Right ventricle myocardium inferior (tissue), 1 donor: ENCODE measurements around the gene PRRT1B. TPM values are rescaled to one million over a fixed set of nuclear protein-coding genes. Genes with fewer than 3 reads are reported as not detected.

Experiments used
- ATAC-seq: fragments of 200-7000 bp; cut with Tn5 transposase; one replicate; pipeline ENCODE4 v1.9.1; 2020; ENCODE audit warnings: mild to moderate bottlenecking, moderate library complexity
- DNase-seq: peaks from one replicate; pipeline ENCODE4 v3.0.0; 2021; ENCODE audit errors: missing footprints
- intact Hi-C: fragments of 100-400 bp; cut with DNase I; formaldehyde crosslinking; loops from one replicate; pipeline ENCODE4 v1.11.0; 2022
- total RNA-seq: library from RNA; stranded (reverse); fragmentation: NEBNext Ultra II Directional; extraction: Animal tissue kit (Norgen Biotek cat#: 25700); gene quantifications from one replicate; pipeline ENCODE4 v1.2.1, GENCODE V29; 2021
- donor health status: DM: no; HTN: yes; CAD: no; lungs with severe emphysema.

PRRT1B gene
- total RNA-seq, 1 donor from 2014 or later = not detected

GRCh38 chr9:131590449-131590848 is 45.1 kb downstream of the PRRT1B start:
- peak; percentile 22 for DNase-seq
- intact Hi-C loops = no loop called here
- ATAC-seq = no peak

DNA sequence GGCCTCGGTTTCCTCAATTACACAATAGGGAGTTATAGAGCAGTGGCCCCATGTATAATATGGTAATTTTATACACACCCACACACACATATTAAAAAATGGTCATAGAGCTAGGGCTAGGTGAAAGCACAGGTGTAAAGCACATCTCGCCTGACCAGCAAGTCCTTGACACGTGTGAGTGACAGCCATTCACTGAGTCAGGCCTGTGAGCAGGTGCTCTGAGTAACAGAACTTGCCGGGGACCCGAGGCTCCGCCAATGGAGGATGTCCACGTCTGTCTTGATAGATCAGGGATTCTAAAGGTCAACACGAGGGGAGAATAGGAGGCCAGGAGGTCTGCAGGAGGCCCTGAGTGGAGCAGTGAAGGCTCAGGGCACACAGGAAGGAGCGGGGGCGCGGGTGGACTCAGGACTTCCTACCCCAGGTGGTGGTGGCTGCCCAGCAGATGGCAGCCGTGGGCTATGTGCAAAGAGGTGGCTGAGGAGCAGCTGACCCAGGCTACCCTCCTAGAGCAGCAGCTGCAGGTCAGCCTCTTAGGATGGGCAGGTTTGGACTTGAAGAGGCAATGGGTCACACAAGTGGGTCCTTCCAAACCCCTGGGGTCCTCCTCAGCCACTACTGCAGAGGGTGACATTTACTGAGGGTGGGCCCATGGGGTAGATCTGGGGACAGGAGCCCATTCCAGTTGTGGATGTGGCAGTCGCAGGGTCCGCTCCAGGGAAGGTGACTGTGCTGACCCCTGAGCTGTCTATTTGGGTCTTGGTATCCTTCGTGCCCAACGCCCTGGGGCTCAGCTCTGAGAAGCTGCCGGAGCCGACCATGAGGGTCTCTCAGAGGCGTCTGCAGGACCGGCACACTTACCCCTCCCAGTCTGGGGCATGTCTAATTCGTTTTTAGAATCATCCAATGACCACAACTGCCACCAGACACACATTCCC is 45.9 kb downstream of the PRRT1B start:
- ATAC-seq = peak; percentile 91
- peak; percentile 91 for DNase-seq
- intact Hi-C loops = loop anchor here (1.0 kb wide), 1 partner anchor 149 kb away; the partner anchor contains the start of gene RAPGEF1

DNA sequence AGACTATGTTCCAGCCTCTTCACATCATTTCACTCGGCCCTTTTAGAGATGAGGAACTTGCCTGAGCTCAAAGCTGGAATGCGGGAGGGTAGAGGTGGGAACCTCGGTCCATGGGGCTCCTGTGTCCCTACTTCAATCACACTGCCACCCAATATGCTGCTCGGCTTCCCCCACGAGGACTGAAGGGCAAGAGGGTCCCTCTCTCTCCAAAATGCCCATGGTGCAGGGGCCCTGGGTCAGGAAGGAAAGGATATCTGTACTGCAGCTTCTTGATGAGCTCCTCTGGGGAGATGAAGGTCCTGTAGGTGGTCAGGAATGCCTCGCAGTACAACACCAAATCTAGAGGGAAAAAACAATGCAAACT is 46.5 kb downstream of the PRRT1B start:
- intact Hi-C loops = loop anchor here (1.0 kb wide), 1 partner anchor 148 kb away; the partner anchor contains the start of gene RAPGEF1
- DNase-seq (no peak), ATAC-seq (no peak)

GRCh38 chr9:131593091-131593820 is 47.9 kb downstream of the PRRT1B start:
- ATAC-seq (no peak), DNase-seq (peak; percentile 27)
- intact Hi-C loops = no loop called here

DNA sequence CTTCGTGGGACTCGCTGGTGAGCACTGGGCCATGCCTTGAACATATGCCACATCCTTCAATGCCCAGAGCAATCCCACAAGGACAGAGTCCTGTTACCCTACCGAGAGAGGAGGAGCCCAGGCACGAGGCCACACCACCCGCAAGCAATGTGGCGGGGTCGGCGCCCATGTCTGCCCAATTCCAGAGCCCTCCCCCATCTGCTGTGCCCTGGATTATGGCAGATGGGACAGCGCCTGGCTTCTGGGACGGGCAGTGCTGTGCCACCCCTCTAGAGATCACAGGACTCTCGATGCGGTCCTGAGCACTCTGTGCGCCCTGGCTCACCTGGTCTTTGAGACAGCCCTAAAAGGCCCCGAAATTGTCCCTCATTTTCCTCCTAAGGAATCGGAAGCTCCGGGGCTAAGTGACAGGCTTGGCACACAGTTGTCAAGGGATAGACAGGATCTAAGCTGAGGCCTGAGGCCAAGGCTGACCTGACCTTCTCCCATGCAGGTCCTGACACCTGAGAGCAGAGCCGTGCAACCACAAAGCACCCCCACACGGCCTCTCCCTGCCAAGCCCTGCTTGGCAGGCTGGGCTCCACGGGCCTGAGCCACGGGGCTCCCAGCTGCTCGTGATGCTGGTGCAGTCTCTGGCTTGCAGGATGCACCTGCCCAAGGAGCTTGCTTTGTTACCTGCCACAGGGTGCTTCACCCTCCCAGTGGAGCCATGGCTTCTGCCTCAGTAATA is 48.8 kb downstream of the PRRT1B start:
- intact Hi-C loops = no loop called here
- peak; percentile 18 for DNase-seq
- ATAC-seq = no peak

DNA sequence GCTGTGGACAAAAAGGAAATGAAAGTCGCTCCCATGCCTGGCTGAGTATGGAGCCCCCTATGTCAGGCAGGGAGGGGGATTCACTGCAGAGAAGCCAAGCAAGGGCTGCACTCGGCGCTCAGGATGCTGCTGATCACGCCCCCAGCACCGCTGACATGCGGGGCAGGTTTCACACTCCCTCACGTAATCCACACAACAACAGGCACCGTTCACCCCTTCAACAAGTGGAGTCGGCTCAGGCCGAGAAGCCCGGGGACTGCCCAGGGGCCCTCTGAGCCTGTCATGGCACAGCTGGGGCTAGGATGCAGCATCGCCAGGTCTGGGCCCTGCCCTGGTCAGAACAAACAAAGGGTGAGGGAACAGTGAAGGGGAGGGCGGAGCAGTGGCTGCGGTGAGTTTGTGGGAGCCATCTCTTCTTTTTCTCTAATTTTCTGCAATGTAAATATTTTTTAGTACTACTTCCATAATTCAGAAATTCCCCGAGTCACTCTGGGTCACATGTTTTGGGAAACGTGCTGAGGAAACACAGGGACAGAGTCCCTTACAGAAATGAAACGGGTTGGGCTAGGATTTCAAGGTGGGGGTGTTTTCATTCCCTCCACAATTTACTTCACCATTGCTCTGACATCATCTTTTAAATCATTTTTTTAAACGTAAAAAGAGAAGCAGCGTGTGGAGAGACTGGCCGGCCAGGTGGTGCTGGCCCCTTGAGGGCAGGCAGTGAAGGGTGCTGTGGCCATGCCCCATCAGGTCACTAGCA is 49.8 kb downstream of the PRRT1B start:
- intact Hi-C loops = no loop called here
- ATAC-seq (no peak), DNase-seq (peak; percentile 25)

- no peak for ATAC-seq
- peak; percentile 61 for DNase-seq
- intact Hi-C loops = no loop called here
Observed at GRCh38 chr9:131595696-131596429, 50.5 kb downstream of the PRRT1B start.

DNA sequence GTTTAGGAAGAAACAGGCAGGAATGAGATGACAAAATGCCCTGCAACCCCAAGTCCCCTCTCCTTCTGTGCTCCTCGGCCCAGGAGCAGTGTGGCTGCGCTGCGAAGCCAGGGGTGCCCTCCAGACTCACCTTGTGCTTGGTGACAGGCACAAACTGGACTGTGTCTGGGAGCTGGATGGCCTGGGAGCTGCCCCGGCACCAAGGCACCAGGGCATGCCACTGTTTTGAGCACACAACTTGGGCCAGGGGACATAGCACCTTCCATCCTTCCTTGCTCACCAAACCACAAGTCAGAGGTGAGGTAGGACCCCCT is 51.1 kb downstream of the PRRT1B start:
- intact Hi-C loops = no loop called here
- no peak for ATAC-seq
- peak; percentile 33 for DNase-seq

DNA sequence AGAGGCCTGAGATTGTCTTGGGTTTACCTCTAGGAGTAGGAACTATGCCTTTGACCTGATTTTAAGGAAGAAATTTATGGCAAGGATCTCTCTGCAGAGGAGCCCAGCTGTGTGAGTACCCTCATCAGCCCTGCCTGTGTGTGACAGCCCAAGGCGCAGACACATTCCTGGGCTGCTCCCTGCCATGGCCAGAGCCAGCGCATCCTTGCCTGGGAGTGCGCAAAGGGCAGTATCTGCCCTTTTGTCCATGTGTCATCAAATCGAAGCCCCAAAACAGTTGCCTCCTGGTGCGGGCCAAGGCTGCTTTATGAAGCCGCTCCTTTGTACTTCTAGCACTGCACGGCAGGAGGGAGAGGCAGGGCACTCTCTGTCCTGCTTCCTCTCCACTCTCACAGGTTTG is 51.9 kb downstream of the PRRT1B start:
- ATAC-seq (no peak), DNase-seq (peak; percentile 9)
- intact Hi-C loops = no loop called here

DNA sequence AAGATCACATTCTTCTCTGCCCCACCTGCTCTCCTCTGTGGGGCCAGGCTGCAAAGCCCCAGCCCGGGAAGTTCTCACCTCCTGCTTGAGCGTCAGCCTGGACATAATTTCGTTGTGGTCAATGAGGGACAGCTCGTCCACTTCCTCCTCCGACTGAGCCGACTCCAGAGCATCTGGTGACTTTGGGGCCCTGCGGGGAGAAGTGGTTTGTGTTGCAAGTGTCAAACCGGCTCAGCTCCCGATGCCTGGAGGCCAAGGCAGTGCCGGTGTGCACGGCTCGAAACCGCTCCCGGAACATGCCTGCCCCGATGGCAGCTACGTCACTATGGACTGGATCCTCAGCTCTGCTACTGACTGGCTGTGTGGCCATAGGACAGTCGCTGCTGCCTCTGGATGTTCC is 52.8 kb downstream of the PRRT1B start:
- peak; percentile 84 for DNase-seq
- intact Hi-C loops = no loop called here
- peak; percentile 49 for ATAC-seq

DNA sequence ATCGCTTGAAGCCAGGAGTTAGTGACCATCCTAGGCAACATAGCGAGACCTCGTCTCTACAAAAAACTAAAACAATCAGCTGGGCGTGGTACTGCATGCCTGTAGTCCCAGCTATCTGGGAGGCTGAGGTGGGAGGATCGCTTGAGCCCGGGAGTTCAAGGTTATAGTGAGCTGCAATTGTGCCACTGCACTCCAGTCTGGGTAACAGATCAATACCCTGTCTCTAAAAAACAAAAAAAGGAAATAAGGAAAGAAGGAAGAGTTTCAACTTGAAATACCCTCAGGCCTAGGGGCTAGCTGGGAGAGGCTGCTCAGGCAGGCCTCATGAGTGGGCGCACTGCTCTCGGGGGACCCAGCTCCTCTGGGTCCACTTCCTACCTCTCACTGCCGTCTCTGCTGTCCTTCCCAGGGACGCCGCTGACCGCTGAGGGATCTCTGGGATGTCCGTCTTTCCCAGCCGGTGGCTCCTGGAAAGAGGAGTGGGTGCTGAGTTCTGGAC is 56.4 kb downstream of the PRRT1B start:
- DNase-seq = no peak
- intact Hi-C loops = loop anchor here (2.0 kb wide), 1 partner anchor 65 kb away; no protein-coding TSS in a partner anchor
- ATAC-seq = no peak

DNA sequence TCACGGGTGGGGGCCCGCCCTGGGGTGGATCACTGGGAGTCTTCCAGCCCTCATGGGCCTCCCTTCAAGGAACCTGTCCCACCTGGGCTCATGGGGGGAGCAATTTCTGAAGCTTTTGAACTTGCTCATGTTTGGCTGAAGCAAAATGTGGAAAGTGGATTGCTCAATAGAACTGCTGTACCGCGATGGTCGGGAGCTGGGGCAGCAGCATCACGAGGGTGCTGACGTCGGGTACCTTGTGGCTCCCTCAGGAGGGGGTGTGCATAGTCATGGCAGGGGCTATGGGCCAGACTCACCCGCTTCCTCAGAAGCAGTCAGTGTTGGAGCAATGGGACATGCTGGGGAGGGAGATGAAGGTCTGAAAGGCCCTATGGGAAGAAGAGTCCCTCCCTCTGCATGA is 57.9 kb downstream of the PRRT1B start:
- intact Hi-C loops = no loop called here
- ATAC-seq (no peak), DNase-seq (no peak)

DNA sequence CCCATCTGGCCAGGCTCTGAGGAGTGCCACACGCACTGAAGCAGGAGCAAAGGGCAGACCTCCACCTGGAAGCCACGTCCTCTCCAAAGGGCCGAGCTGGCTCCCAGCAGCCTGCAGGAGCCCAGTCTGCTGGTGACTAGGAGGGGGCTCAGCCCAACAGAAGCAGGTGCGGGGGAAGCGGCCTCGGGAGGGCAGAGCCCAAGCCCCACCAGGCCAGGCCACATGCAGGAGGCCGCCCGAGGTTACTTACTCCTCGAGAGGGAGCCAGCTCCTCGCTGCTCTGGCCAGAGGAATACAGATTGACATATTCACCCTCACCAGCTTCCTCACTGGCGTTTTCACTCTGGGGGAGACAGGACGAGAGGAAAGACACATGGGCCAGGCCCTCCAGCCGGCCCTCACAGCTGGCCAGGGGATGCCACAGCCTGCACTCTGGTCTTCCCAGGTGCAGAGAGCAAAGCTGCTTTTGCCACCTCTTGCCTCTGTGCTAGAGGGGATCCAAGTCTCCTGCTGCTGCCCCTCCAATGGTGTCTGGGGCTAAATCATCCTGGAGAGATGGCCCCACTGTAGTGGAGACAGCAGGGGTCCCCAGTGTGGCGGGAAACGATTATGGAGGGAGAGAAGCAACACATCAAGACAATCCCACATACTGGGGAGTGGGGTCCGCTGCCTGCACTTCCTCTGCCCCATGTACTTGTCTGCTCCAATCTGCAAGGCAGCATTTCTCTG is 58.6 kb downstream of the PRRT1B start:
- ATAC-seq (peak; percentile 16), DNase-seq (no peak)
- intact Hi-C loops = no loop called here

DNA sequence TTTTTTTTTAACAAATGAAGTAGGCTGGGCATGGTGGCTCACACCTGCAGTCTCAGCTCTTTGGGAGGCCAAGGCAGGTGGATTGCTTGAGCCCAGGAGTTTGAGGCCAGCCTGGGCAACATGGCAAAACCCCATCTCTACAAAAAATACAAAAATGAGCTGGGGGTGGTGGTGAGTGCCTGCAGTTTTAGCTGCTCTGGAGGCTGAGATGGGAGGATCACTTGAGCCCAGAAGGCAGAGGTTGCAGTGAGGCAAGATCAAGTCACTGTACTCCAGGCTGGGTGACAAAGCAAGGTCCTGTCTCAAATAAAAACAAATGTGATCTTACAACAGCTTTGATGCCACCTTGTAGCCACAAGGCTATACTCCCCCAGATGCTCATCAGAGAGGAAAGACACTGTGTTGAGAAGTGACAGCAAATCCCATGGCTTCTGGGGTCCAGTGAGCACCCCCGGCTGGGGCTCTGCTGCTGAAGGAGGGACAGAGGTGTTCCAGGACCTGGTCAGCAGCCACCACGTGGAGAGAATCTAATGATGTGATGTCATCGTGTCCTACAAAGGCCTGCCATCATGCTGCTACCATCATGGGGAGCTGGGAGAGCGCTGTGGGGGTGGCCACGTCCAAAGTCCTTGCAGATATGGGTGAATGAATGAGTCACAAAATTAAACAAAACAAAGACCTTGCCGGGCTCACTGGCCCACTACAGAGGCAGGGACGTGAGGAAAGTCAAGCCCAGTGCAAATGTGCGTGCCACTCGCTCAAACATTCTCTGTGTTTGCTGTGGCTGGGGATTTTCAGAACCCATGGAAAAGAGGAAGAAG is 60.7 kb downstream of the PRRT1B start:
- intact Hi-C loops = loop anchor here (5.0 kb wide), 2 partner anchors 71 to 286 kb away; no protein-coding TSS in a partner anchor
- no peak for ATAC-seq
- DNase-seq = no peak

GRCh38 chr9:131606896-131607567 is 61.7 kb downstream of the PRRT1B start:
- DNase-seq (no peak), ATAC-seq (no peak)
- intact Hi-C loops = loop anchor here (5.0 kb wide), 2 partner anchors 70 to 285 kb away; no protein-coding TSS in a partner anchor

DNA sequence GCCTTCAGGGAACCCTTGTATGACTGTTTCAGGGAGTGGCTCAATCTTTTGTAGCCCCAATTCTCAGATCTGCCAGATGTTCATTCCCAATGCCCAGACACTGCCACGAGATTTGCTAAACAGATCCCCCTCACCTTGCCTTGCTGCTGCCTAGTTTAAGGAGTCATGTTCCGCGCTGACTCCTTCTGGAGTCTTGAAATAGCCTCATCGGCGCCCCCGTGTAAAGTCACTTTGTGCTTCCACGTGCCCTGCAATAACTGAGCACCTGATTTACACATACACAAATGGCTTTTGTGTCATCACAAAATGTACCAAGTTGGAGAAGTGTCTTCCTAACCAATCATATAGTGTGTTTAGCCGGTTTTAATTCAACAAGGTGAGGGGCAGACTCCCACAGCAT is 62.3 kb downstream of the PRRT1B start:
- DNase-seq (peak; percentile 26), ATAC-seq (no peak)

More for the DNA sequence above, 62.3 kb downstream of the PRRT1B start:
- intact Hi-C loops = loop anchor here (5.0 kb wide), 2 partner anchors 70 to 285 kb away; no protein-coding TSS in a partner anchor
